H1 (cell line): Measurements from ENCODE around the gene TNNI3. TPM values are rescaled to one million over a fixed set of nuclear protein-coding genes. Genes with fewer than 3 reads are reported as not detected.

Experiments used
- polyA plus RNA-seq, 7 experiments: library from polyadenylated mRNA; depleted of rRNA in 3 of 7; stranded (reverse) in 5 of 7; unstranded in 2 of 7; fragments of >200 nt in 5 of 7; fragments of 200-250 nt in 2 of 7; gene quantifications; 1 replicate in 5 of 7; 2 replicates in 1 of 7; 4 replicates in 1 of 7; pipeline versions ENCODE4 v1.2.1 to v1.2.3, GENCODE V29; 2011 to 2013; ENCODE audit warnings: missing spikeins in 2 of 7, mixed read lengths in 2 of 7
- total RNA-seq: library from RNA; stranded (reverse); fragmentation: NEBNext Ultra II Directional; extraction: Animal tissue kit (Norgen Biotek cat#: 25700); gene quantifications from 2 replicates; pipeline ENCODE4 v1.2.1, GENCODE V29; 2021
- TF ChIP-seq, protein P1 (sequence below): IDR thresholded peaks from 2 replicates; pipeline ENCODE4 v1.6.1; 2011; ENCODE audit warnings: low read length, improper control_type of control experiment

Gene TNNI3
- total and polyA plus RNA-seq, 2 of the 8 experiments (the other 6 are each of a cell fraction or from before 2014, with no cell fraction given), result 16.9 to 56.0 TPM

DNA sequence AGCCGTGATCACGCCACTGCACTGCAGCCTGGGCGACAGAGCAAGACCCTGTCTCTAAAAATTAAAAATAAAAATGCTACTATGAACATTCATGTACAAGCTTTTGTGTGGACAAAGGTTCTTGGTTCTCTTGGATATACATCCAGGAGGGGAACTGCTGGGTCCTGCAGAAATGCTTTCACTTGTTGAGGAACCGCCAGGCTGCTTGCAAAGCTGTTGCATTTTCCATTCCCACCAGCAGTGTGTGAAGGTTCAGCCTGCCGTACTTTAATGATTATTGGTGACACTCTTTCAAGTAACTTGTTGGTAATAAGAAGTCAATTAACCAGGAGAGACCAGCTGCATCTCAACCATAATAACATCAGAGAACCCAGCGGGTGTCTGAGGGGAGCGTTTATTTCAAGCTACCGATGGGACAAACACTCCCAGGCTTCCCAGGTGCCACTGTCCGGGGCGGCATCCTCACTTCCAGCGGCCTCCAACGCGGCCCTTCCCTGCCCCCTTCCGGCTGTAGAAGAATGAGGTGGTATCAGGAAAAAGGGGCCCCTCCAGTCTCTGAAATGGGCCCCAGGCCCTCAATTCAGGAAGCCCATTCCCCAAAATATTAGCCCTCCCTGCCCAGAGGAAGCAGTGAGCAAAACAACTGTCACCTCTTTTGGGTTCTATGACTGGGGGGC lies 24.9 kb downstream of the TNNI3 start (continued):
- TF ChIP-seq, protein P1, sequence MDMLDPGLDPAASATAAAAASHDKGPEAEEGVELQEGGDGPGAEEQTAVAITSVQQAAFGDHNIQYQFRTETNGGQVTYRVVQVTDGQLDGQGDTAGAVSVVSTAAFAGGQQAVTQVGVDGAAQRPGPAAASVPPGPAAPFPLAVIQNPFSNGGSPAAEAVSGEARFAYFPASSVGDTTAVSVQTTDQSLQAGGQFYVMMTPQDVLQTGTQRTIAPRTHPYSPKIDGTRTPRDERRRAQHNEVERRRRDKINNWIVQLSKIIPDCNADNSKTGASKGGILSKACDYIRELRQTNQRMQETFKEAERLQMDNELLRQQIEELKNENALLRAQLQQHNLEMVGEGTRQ, result no peak
